HUDEP-2 (cell line): ENCODE results near the gene ESR1.
"Not testable (repeated sequence)": the region's sequence is repeated elsewhere in the genome, so short reads cannot be mapped to it uniquely, and the experiment has no call there.

Experiments
- DNase-seq, 76 experiments: peaks; one replicate each; lab custom pipeline; 2025; ENCODE audit not compliant: unreplicated experiment in 76 of 76; lab: John Stamatoyannopoulos, UW

The ESR1 gene

GRCh38 chr6:151885234-151885633 lies 77.8 kb downstream of the ESR1 start:
- DNase-seq, result no peak

GRCh38 chr6:151891524-151891923 lies 84.0 kb downstream of the ESR1 start:
- no peak for DNase-seq

- DNase-seq, result not testable (repeated sequence)
These were observed 86.9 kb downstream of the ESR1 start for GRCh38 chr6:151894426-151894825.

- not testable (repeated sequence) for DNase-seq
These were observed 91.7 kb downstream of the ESR1 start for GRCh38 chr6:151899221-151899620.

- not testable (repeated sequence) for DNase-seq
These were observed 92.3 kb downstream of the ESR1 start for GRCh38 chr6:151899796-151900195.

GRCh38 chr6:151900256-151900655 lies 92.8 kb downstream of the ESR1 start:
- DNase-seq, result no peak

- DNase-seq, result no peak
These were observed 93.5 kb downstream of the ESR1 start for GRCh38 chr6:151901009-151901411.

GRCh38 chr6:151904631-151905030 lies 97.1 kb downstream of the ESR1 start:
- no peak for DNase-seq

- DNase-seq, result no peak
These were observed 97.6 kb downstream of the ESR1 start for GRCh38 chr6:151905072-151905471.

GRCh38 chr6:151905854-151906253 lies 98.4 kb downstream of the ESR1 start:
- DNase-seq, result no peak

GRCh38 chr6:151911401-151911800 lies 103.9 kb downstream of the ESR1 start:
- no peak for DNase-seq

GRCh38 chr6:151914484-151914883 lies 107.0 kb downstream of the ESR1 start:
- no peak for DNase-seq

- no peak for DNase-seq
These were observed 108.6 kb downstream of the ESR1 start for GRCh38 chr6:151916075-151916474.

- DNase-seq, result no peak
These were observed 109.2 kb downstream of the ESR1 start for GRCh38 chr6:151916680-151917164.

GRCh38 chr6:151917531-151918329 lies 110.2 kb downstream of the ESR1 start:
- DNase-seq, result no peak

GRCh38 chr6:151940307-151940706 lies 132.8 kb downstream of the ESR1 start:
- no peak for DNase-seq

- DNase-seq, result no peak
These were observed 140.7 kb downstream of the ESR1 start for GRCh38 chr6:151948002-151948743.

GRCh38 chr6:151958332-151958731 lies 150.8 kb downstream of the ESR1 start:
- no peak for DNase-seq

GRCh38 chr6:151959086-151959485 lies 151.6 kb downstream of the ESR1 start:
- no peak for DNase-seq

GRCh38 chr6:151961809-151962208 lies 154.3 kb downstream of the ESR1 start:
- DNase-seq, result no peak

- DNase-seq, result no peak
These were observed 154.9 kb downstream of the ESR1 start for GRCh38 chr6:151962246-151962846.
